Mesenchymal stem cell (in vitro differentiated cells and primary cell): ENCODE data around the gene SRCAP.

Experiments used
- DNase-seq: peaks from one replicate; pipeline ENCODE4 v3.0.0-alpha.2; 2013
- H2AFZ ChIP-seq: one replicate; pipeline ENCODE4 v1.6.1; 2013; ENCODE audit warnings: low read depth, mild to moderate bottlenecking, control low read depth, inconsistent platforms, low read length, moderate library complexity
- H2AK5ac ChIP-seq: 2 replicates; pipeline ENCODE4 v1.6.1; 2013; ENCODE audit warnings: low read length, moderate library complexity, mild to moderate bottlenecking, inconsistent platforms; ENCODE audit not compliant: severe bottlenecking
- H2BK120ac ChIP-seq: one replicate; pipeline ENCODE4 v1.6.1; 2013; ENCODE audit warnings: low read depth, mild to moderate bottlenecking, inconsistent platforms, low read length, moderate library complexity
- H2BK12ac ChIP-seq, 2 experiments: one replicate each; pipeline ENCODE4 v1.6.1; 2013; ENCODE audit warnings: inconsistent platforms in 2 of 2, low read length in 2 of 2, mild to moderate bottlenecking in 2 of 2, moderate library complexity in 2 of 2, control low read depth in 1 of 2
- H2BK15ac ChIP-seq: one replicate; pipeline ENCODE4 v1.6.1; 2013; ENCODE audit warnings: mild to moderate bottlenecking, low read depth, inconsistent platforms; ENCODE audit not compliant: poor library complexity, severe bottlenecking
- H2BK5ac ChIP-seq: 2 replicates; pipeline ENCODE4 v1.6.1; 2013; ENCODE audit warnings: low read depth, mild to moderate bottlenecking, low read length, control low read depth, inconsistent platforms; ENCODE audit not compliant: poor library complexity, severe bottlenecking
- H3K14ac ChIP-seq, 2 experiments: one replicate each; pipeline ENCODE4 v1.6.1; 2013; ENCODE audit warnings: inconsistent platforms in 2 of 2, low read length in 2 of 2, control low read depth in 1 of 2, mild to moderate bottlenecking in 1 of 2, moderate library complexity in 1 of 2
- H3K18ac ChIP-seq, 2 experiments: one replicate each; pipeline ENCODE4 v1.6.1; 2013; ENCODE audit warnings: inconsistent platforms in 2 of 2, low read length in 2 of 2, control low read depth in 1 of 2, low read depth in 1 of 2, mild to moderate bottlenecking in 1 of 2
- H3K23ac ChIP-seq, 2 experiments: one replicate each; pipeline ENCODE4 v1.6.1; 2013; ENCODE audit warnings: inconsistent platforms in 2 of 2, low read length in 2 of 2, mild to moderate bottlenecking in 2 of 2, moderate library complexity in 2 of 2, control low read depth in 1 of 2
- H3K27ac ChIP-seq: 2 replicates; pipeline ENCODE4 v1.5.1; 2013; ENCODE audit warnings: mild to moderate bottlenecking, moderate library complexity, low read length, control low read depth, inconsistent platforms; ENCODE audit not compliant: poor library complexity, severe bottlenecking
- H3K27me3 ChIP-seq, 2 experiments: 2 replicates each; pipeline versions ENCODE4 v1.6.1 to v1.7.0; 2013; ENCODE audit warnings: low read length in 2 of 2, mild to moderate bottlenecking in 2 of 2, moderate library complexity in 2 of 2, control low read depth in 1 of 2, inconsistent platforms in 1 of 2; ENCODE audit not compliant: control insufficient read depth in 1 of 2, insufficient read depth in 1 of 2
- H3K36me3 ChIP-seq, 2 experiments: 2 replicates each; pipeline versions ENCODE4 v1.6.1 to v1.7.0; 2013; ENCODE audit warnings: low read length in 2 of 2, control low read depth in 1 of 2, inconsistent platforms in 1 of 2, low read depth in 1 of 2, mild to moderate bottlenecking in 1 of 2; ENCODE audit not compliant: insufficient read depth in 2 of 2, control insufficient read depth in 1 of 2
- H3K4ac ChIP-seq, 2 experiments: one replicate each; pipeline ENCODE4 v1.6.1; 2013; ENCODE audit warnings: inconsistent platforms in 2 of 2, low read length in 2 of 2, mild to moderate bottlenecking in 2 of 2, moderate library complexity in 2 of 2, control low read depth in 1 of 2, low read depth in 1 of 2
- H3K4me1 ChIP-seq: 2 replicates; pipeline ENCODE4 v1.6.1; 2013; ENCODE audit warnings: low read depth, low read length, control low read depth; ENCODE audit not compliant: control insufficient read depth, insufficient read depth
- H3K4me2 ChIP-seq: 2 replicates; pipeline ENCODE4 v1.6.1; 2013; ENCODE audit warnings: low read length, mild to moderate bottlenecking, inconsistent platforms; ENCODE audit not compliant: poor library complexity, severe bottlenecking
- H3K4me3 ChIP-seq, 2 experiments: 2 replicates each; pipeline versions ENCODE4 v1.5.1 to v1.7.0; 2013; ENCODE audit warnings: low read length in 2 of 2, mild to moderate bottlenecking in 2 of 2, control low read depth in 1 of 2, low read depth in 1 of 2; ENCODE audit not compliant: insufficient read depth in 1 of 2
- H3K79me1 ChIP-seq: replicated peaks from 2 replicates; pipeline ENCODE4 v1.6.1; 2013; ENCODE audit warnings: mild to moderate bottlenecking, control low read depth, low read length, inconsistent platforms; ENCODE audit not compliant: poor library complexity, severe bottlenecking
- H3K9ac ChIP-seq: 2 replicates; pipeline ENCODE4 v1.7.0; 2013; ENCODE audit warnings: mild to moderate bottlenecking, low read length, moderate library complexity
- H3K9me3 ChIP-seq: 2 replicates; pipeline ENCODE4 v1.7.0; 2013; ENCODE audit warnings: mild to moderate bottlenecking, low read length; ENCODE audit not compliant: control insufficient read depth
- H4K8ac ChIP-seq: one replicate; pipeline ENCODE4 v1.6.1; 2013; ENCODE audit warnings: inconsistent platforms, mild to moderate bottlenecking, low read length, moderate library complexity
- H4K91ac ChIP-seq: one replicate; pipeline ENCODE4 v1.6.1; 2013; ENCODE audit warnings: mild to moderate bottlenecking, low read length, inconsistent platforms
- WGBS: methylation state at CpG from one replicate; pipeline ENCODE4 v1.1.7; 2013; ENCODE audit warnings: mixed read lengths; 5-methylcytosine and 5-hydroxymethylcytosine counted together

Gene SRCAP

DNA sequence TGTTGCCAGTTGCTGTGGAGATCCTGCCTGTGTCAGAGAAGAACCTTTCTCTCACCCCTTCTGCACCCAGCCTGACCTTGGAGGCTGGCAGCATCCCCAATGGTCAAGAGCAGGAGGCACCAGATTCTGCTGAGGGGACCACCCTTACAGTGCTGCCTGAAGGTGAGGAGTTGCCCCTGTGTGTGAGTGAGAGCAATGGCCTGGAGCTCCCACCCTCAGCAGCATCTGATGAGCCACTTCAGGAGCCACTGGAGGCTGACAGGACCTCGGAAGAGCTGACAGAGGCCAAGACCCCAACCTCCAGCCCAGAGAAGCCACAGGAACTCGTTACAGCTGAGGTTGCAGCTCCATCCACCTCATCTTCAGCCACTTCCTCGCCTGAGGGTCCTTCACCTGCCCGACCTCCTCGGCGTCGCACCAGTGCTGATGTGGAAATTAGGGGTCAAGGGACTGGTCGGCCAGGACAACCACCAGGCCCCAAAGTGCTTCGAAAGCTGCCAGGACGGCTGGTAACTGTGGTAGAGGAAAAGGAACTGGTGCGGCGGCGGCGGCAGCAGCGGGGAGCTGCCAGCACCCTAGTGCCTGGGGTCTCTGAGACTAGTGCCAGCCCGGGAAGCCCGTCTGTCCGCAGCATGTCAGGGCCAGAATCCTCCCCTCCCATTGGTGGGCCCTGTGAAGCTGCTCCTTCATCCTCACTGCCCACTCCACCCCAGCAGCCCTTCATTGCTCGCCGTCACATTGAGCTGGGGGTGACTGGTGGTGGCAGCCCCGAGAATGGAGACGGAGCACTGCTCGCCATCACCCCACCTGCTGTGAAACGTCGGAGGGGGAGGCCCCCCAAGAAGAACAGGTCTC is 39.0 kb downstream of the SRCAP start:
- Histone ChIP-seq H4K8ac (no peak overlapping the region), H2BK5ac (no peak overlapping the region), H4K91ac (no peak overlapping the region), H2BK120ac (no peak overlapping the region), H3K36me3 (peaks cover 63 to 77% of the 10 kb centered on the region in 2 experiments), H3K4me3 (no peak overlapping the region), H3K4me1 (peaks cover 8% of the 10 kb centered on the region), H3K18ac (no peak overlapping the region), H2AK5ac (no peak overlapping the region), H3K27me3 (no peaks in the 10 kb centered on the region), H3K9me3 (no peaks in the 10 kb centered on the region), H3K79me1 (peaks cover 46% of the 10 kb centered on the region), H2BK15ac (no peak overlapping the region), H2BK12ac (no peak overlapping the region), H3K4me2 (no peak overlapping the region), H3K23ac (peak overlapping the region in 1 of 2 experiments; percentile 77), H3K14ac (no peak overlapping the region), H3K9ac (no peak overlapping the region), H3K27ac (no peak overlapping the region), H2AFZ (no peak overlapping the region), H3K4ac (no peak overlapping the region)
- DNase-seq = no peak
- WGBS = 97% methylated on average over 24 of the region's 25 CpGs

DNA sequence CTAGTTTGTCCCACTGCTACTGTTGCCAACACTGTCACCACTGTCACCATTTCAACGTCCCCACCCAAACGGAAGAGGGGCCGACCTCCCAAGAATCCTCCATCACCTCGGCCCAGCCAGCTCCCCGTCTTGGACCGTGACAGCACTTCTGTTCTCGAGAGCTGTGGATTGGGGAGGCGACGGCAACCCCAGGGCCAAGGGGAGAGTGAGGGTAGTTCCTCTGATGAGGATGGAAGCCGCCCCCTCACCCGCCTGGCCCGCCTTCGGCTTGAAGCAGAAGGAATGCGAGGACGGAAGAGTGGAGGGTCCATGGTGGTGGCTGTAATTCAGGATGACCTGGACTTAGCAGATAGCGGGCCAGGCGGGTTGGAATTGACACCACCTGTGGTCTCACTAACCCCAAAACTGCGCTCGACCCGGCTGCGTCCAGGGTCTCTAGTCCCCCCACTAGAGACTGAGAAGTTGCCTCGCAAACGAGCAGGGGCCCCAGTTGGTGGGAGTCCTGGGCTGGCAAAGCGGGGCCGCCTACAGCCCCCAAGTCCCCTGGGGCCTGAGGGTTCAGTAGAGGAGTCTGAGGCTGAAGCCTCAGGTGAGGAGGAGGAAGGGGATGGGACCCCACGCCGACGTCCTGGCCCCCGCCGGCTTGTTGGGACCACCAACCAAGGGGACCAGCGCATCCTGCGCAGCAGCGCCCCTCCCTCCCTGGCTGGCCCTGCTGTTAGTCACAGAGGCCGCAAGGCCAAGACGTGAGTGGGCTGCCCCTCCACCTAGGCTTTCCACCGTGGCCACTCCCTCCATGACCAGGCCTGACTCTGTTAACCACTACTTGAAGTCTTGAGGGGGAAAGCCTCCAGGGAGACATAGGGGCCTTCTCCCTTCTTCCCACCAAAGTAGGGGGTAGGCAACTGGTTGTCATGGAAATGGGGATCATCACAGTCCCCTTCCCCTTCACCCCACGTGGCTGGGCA is 40.3 kb downstream of the SRCAP start:
- Histone ChIP-seq H3K14ac (no peak overlapping the region), H3K27me3 (no peaks in the 10 kb centered on the region), H3K79me1 (peaks cover 44% of the 10 kb centered on the region), H3K23ac (no peak overlapping the region), H4K8ac (no peak overlapping the region), H3K4me3 (peak overlapping the region in 1 of 2 experiments; percentile 23), H2BK5ac (no peak overlapping the region), H3K9ac (no peak overlapping the region), H3K27ac (no peak overlapping the region), H3K9me3 (no peaks in the 10 kb centered on the region), H3K4me1 (peaks cover 8% of the 10 kb centered on the region), H2BK12ac (no peak overlapping the region), H3K36me3 (peaks cover 60 to 69% of the 10 kb centered on the region in 2 experiments), H2BK15ac (no peak overlapping the region), H3K4ac (no peak overlapping the region), H2AK5ac (no peak overlapping the region), H2AFZ (no peak overlapping the region), H3K18ac (no peak overlapping the region), H2BK120ac (no peak overlapping the region), H3K4me2 (no peak overlapping the region), H4K91ac (no peak overlapping the region)
- no peak for DNase-seq
- 95% methylated on average over 35 of the region's 37 CpGs for WGBS

DNA sequence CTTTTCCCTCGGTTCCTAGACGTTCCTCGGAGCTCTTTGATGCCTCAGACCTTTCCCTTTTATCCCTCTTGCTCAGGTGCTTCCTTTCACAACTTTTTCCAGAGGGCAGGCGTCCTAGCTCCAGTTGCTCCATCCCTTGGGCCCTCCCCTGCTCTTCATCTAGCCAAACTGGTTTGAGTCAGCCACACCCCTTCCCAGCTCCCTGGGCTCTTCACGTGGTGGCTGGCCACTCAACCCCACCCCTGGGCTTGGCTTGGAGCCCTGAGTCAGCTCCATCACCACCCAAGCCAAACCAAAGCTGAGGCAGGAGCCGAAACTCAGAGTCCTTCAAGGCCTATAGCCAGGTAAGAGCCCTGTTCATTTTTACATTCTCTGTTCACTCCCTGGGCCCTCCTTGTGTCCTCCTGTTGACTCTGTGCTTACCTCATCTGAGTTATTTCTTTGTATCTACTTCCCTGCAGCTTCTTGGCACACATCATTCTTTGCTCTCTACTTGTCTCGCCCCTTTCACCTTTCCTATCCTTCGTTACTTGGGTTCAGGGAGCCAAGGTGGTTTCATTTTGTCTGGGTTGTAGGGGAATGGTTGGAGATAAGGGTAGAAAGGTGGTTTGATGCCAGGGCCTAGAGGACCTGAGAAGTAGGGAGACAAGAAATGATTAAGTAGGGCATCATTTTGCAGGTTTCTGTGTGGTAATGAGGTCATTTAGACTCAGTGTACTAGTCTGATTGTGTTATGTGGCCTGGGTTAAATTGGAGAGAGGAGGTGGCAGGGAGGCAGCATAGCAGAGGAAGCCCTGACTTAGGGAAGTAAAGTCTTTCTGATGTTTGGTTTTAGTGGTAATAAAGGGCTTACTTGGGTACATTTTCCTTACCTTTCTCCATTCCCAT is 41.6 kb downstream of the SRCAP start:
- Histone ChIP-seq H2BK120ac (no peak overlapping the region), H3K4me1 (peaks cover 8% of the 10 kb centered on the region), H2AFZ (no peak overlapping the region), H3K18ac (no peak overlapping the region), H3K9me3 (no peaks in the 10 kb centered on the region), H3K36me3 (peaks cover 55 to 72% of the 10 kb centered on the region in 2 experiments), H3K27ac (peak overlapping the region; percentile 55), H3K79me1 (peaks cover 42% of the 10 kb centered on the region), H4K91ac (peak overlapping the region; percentile 12), H2BK5ac (no peak overlapping the region), H2AK5ac (peak overlapping the region; percentile 55), H3K4me2 (no peak overlapping the region), H4K8ac (peak overlapping the region; percentile 20), H3K14ac (no peak overlapping the region), H3K4me3 (peak overlapping the region in 1 of 2 experiments; percentile 50), H3K9ac (peak overlapping the region; percentile 52), H3K4ac (no peak overlapping the region), H2BK15ac (no peak overlapping the region), H2BK12ac (no peak overlapping the region), H3K23ac (no peak overlapping the region), H3K27me3 (no peaks in the 10 kb centered on the region)
- peak; percentile 41 for DNase-seq
- WGBS = 77% methylated on average over 8 of the region's 8 CpGs
